Panc1 (cell line): Measurements from ENCODE around the gene TAF15. TPM values are rescaled to one million over a fixed set of nuclear protein-coding genes. Genes with fewer than 3 reads are reported as not detected.

Experiments
- ATAC-seq: fragments of 200-7000 bp; cut with Tn5 transposase; 2 replicates; pipeline ENCODE4 v1.9.1; 2020; ENCODE audit warnings: mild to moderate bottlenecking, moderate library complexity
- Bru-seq: library from RNA; stranded (reverse); fragments of 400-500 nt; gene quantifications from one replicate; lab custom pipeline; 2021; lab: Mats Ljungman, UMichigan
- BruChase-seq, 2 experiments: library from RNA; stranded (reverse); fragments of 400-500 nt; gene quantifications; one replicate each; lab custom pipeline; 2021; lab: Mats Ljungman, UMichigan
- BruUV-seq: library from RNA; stranded (reverse); fragments of 400-500 nt; replicated peaks from 2 replicates; lab custom pipeline; 2021; lab: Mats Ljungman, UMichigan
- CTCF ChIA-PET: fragments of 300-600 bp; sonication (Branson Sonifier 250); formaldehyde crosslinking; loops from one replicate; lab custom pipeline; 2022; ENCODE audit warnings: antibody characterized with exemption; lab: Charles Lee
- POLR2A ChIA-PET: fragments of 300-600 bp; sonication (Branson Sonifier 250); formaldehyde crosslinking; loops from one replicate; lab custom pipeline; 2022; ENCODE audit warnings: antibody characterized with exemption; lab: Charles Lee
- DNase-seq: peaks from one replicate; pipeline ENCODE4 v3.0.0-alpha.2; 2010; ENCODE audit warnings: low read depth, low spot score
- H3K27ac ChIP-seq: 2 replicates; pipeline ENCODE4 v1.5.1; 2011; ENCODE audit warnings: mild to moderate bottlenecking, low read length, inconsistent platforms
- H3K27me3 ChIP-seq: fragments of 200-500 bp; sonication (Bioruptor generic); 2 replicates; pipeline ENCODE4 v1.6.0; 2014; ENCODE audit warnings: low read length, inconsistent platforms; ENCODE audit not compliant: control insufficient read depth, insufficient read depth
- H3K36me3 ChIP-seq: fragments of 200-500 bp; sonication (Bioruptor generic); 2 replicates; pipeline ENCODE4 v1.5.1; 2014; ENCODE audit warnings: inconsistent platforms, mild to moderate bottlenecking, low read length, moderate library complexity; ENCODE audit not compliant: control insufficient read depth, insufficient read depth
- H3K4me1 ChIP-seq: 2 replicates; pipeline ENCODE4 v1.5.1; 2011; ENCODE audit warnings: inconsistent platforms, mild to moderate bottlenecking, low read length, moderate library complexity; ENCODE audit not compliant: control insufficient read depth, insufficient read depth
- H3K4me3 ChIP-seq, 2 experiments: 2 replicates each; pipeline ENCODE4 v1.5.1; 2011 to 2012; ENCODE audit warnings: low read depth in 2 of 2, low read length in 2 of 2, mild to moderate bottlenecking in 2 of 2, inconsistent platforms in 1 of 2, moderate library complexity in 1 of 2
- H3K9me3 ChIP-seq: fragments of 200-500 bp; sonication (Bioruptor generic); 2 replicates; pipeline ENCODE4 v1.5.1; 2014; ENCODE audit warnings: low read depth, mild to moderate bottlenecking, inconsistent platforms, low read length, moderate library complexity; ENCODE audit not compliant: control insufficient read depth, insufficient read depth
- CTCF ChIP-seq: fragments of 450-650 bp; IDR thresholded peaks from 2 replicates; pipeline ENCODE4 v1.5.1; 2017; ENCODE audit warnings: mild to moderate bottlenecking
- POLR2AphosphoS5 ChIP-seq: IDR thresholded peaks from 2 replicates; pipeline ENCODE4 v1.6.1; 2012; ENCODE audit warnings: mild to moderate bottlenecking, low read depth, low read length, moderate library complexity
- REST ChIP-seq, 2 experiments: IDR thresholded peaks; 2 replicates each; pipeline ENCODE4 v1.6.1; 2011 to 2012; ENCODE audit warnings: low read depth in 2 of 2, control low read depth in 1 of 2, low read length in 1 of 2, mild to moderate bottlenecking in 1 of 2, moderate library complexity in 1 of 2; ENCODE audit not compliant: insufficient read depth in 1 of 2
- SIN3A ChIP-seq: IDR thresholded peaks from 2 replicates; pipeline ENCODE4 v1.6.1; 2012; ENCODE audit warnings: low read depth, mild to moderate bottlenecking, low read length, moderate library complexity, borderline replicate concordance; ENCODE audit not compliant: insufficient read depth
- TCF7L2 ChIP-seq: IDR thresholded peaks from 2 replicates; pipeline ENCODE4 v1.6.1; 2011; ENCODE audit warnings: mild to moderate bottlenecking, low read depth, low read length, inconsistent platforms
- in situ Hi-C: cut with HindIII; loops from 2 replicates; pipeline ENCODE4 v1.10.0; 2016; ENCODE audit warnings: low sequenced_read_pairs, low pct_unique_long_range_greater_than_20kb
- intact Hi-C: fragments of 100-400 bp; cut with micrococcal nuclease; formaldehyde crosslinking; loops from one replicate; pipeline ENCODE4 v1.10.0; 2022; ENCODE audit not compliant: unreplicated experiment
- long read RNA-seq: library from polyadenylated mRNA; unstranded; transcript quantifications from one replicate; pipeline ENCODE4 v2.0.0, GENCODE V29; 2021; ENCODE audit not compliant: unreplicated experiment
- polyA plus RNA-seq: library from polyadenylated mRNA; unstranded; fragments of >200 nt; gene quantifications from one replicate; pipeline ENCODE4 v1.2.1, GENCODE V29; 2012; ENCODE audit warnings: missing spikeins; ENCODE audit not compliant: insufficient read length
- total RNA-seq: library from RNA; stranded (reverse); gene quantifications from one replicate; pipeline ENCODE4 v1.2.1, GENCODE V29; 2021; ENCODE audit not compliant: unreplicated experiment

Gene TAF15
- total RNA-seq (249 TPM), Bru-seq, nascent RNA (percentile 99 among the genes with signal in this experiment), BruChase-seq, experiment 1, labeled RNA remaining after a 2-hour chase (percentile 99 among the genes with signal in this experiment), BruChase-seq, experiment 2, labeled RNA remaining after a 6-hour chase (percentile 98 among the genes with signal in this experiment)
- polyA plus RNA-seq = 189 TPM
- long read RNA-seq, partial matches to known transcripts = 1 of 27 reads
- long read RNA-seq, other reads (novel, unspliced or antisense) = 18 of 27 reads

GRCh38 chr17:35808962-35809854 is at the start of gene TAF15:
TAF15 (plus strand) TSS chr17:35809484; CDS start chr17:35809570, 86 bp downstream.
- no peaks in the 10 kb centered on the region for H3K27me3 ChIP-seq
- intact Hi-C loops (no loop called here), in situ Hi-C loops (no loop called here)
- DNase-seq = peak; percentile 92
- ChIA-PET POLR2A (interaction anchor here (0.5 to 1.2 kb wide), 4 partner anchors 13 to 68 kb away, joined by 3 to 10 read pairs (median 4); no protein-coding TSS in a partner anchor), CTCF (interaction anchor here (0.8 to 2.0 kb wide), 7 partner anchors 21 to 90 kb away, joined by 3 to 35 read pairs (median 4); no protein-coding TSS in a partner anchor)
- no peaks in the 10 kb centered on the region for H3K9me3 ChIP-seq
- peaks cover 22% of the 10 kb centered on the region for H3K4me1 ChIP-seq
- BruUV-seq = no TSS peak
- ATAC-seq = peak; percentile 97
- peak within 1 kb of the TSS; percentile 89 to 99 for H3K4me3 ChIP-seq
- peaks cover 12% of the 10 kb centered on the region for H3K36me3 ChIP-seq
- H3K27ac ChIP-seq = peak within 1 kb of the TSS; percentile 98
- peak; percentile 90 for TF ChIP-seq CTCF
- TF ChIP-seq POLR2AphosphoS5 = peak; percentile 97
- TF ChIP-seq REST (IDR thresholded peaks at IDR 0.05; ENCODE audit: insufficient read depth in 1 of 2, low read depth in 2 of 2, low read length in 1 of 2) = peak in 1 of 2 experiments; percentile 27; a peak in 2 of 4 replicates
- peak; percentile 86; the same call in 1 of the 2 replicates for TF ChIP-seq SIN3A
- peak; percentile 94 for TF ChIP-seq TCF7L2

- no peaks in the 10 kb centered on the region for H3K27me3 ChIP-seq
- H3K27ac ChIP-seq = no peak within 1 kb of the TSS
- in situ Hi-C loops (no loop called here), intact Hi-C loops (no loop called here)
- ATAC-seq = no peak
- no peaks in the 10 kb centered on the region for H3K36me3 ChIP-seq
- CTCF ChIA-PET = no interaction called here
- H3K9me3 ChIP-seq = no peaks in the 10 kb centered on the region
- H3K4me3 ChIP-seq = no peak within 1 kb of the TSS
- POLR2A ChIA-PET = interaction anchor here (0.7 kb wide), 1 partner anchor 153 kb away, joined by 5 read pairs; no protein-coding TSS in a partner anchor
- H3K4me1 ChIP-seq = peaks cover 4% of the 10 kb centered on the region; the same call in 1 of the 2 replicates
- DNase-seq = no peak
- TF ChIP-seq REST (IDR thresholded peaks at IDR 0.05; ENCODE audit: insufficient read depth in 1 of 2, low read depth in 2 of 2, low read length in 1 of 2) = no peak
- no peak for TF ChIP-seq CTCF
- TF ChIP-seq TCF7L2 = no peak
- TF ChIP-seq SIN3A = no peak
- no peak for TF ChIP-seq POLR2AphosphoS5
- BruUV-seq = no TSS peak
Measured at GRCh38 chr17:35760587-35760986, 48.7 kb upstream of the TAF15 start, which contains the start of gene C17orf50. C17orf50 (plus strand) TSS chr17:35760887; CDS start chr17:35760942, 55 bp downstream.
